MM.1S (cell line): ENCODE measurements around the gene HINT3.

ENCODE experiments used
- CTCF ChIP-seq: fragments of 300-600 bp; sonication (generic); IDR thresholded peaks from 2 replicates; pipeline ENCODE4 v1.5.1; 2016; ENCODE audit warnings: antibody characterized with exemption, low read length, mixed read lengths
- EZH2 ChIP-seq: fragments of 300-600 bp; sonication (generic); optimal IDR thresholded peaks from 2 replicates; pipeline ENCODE3; 2017; ENCODE audit warnings: low read depth, mild to moderate bottlenecking, antibody characterized with exemption, low read length, mixed read lengths
- EZH2phosphoT487 ChIP-seq: fragments of 300-600 bp; sonication (generic); IDR thresholded peaks from 2 replicates; pipeline ENCODE4 v1.6.1; 2018; ENCODE audit warnings: antibody characterized with exemption, low read length

GRCh38 chr6:125966569-125966968, 10.0 kb downstream of the HINT3 start:
- TF ChIP-seq CTCF: no peak
- TF ChIP-seq EZH2: no peak
- TF ChIP-seq EZH2phosphoT487: no peak
